ENCODE measurements around the gene TBX4. TPM values are rescaled to one million over a fixed set of nuclear protein-coding genes. Genes with fewer than 3 reads are reported as not detected.
"Not testable (repeated sequence)": the region's sequence is repeated elsewhere in the genome, so short reads cannot be mapped to it uniquely, and the experiment has no call there.

The TBX4 gene
- total RNA-seq, 2 experiments from 2014 or later: not detected

DNA sequence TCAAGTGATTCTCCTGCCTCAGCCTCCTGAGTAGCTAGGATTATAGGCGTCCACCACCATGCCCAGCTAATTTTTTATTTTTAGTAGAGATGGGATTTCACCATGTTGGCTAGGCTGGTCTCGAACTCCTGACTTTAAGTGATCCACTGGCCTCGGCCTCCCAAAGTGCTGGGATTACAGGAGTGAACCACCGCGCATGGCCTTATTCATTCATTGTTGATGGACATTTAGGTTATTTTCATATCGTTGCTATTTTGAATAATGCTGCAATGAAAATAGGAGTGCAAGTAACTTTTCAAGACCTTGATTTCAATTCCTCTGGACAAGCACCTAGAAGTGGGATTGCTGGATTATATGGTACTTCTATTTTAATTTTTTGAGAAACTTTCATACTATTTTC is 22.4 kb upstream of the TBX4 start:
- H3K27ac Mint-ChIP-seq; H3K9me3 Mint-ChIP-seq; ATAC-seq (ENCODE audit: low read depth); H3K4me3 Mint-ChIP-seq; DNase-seq; H3K4me1 Mint-ChIP-seq; H3K36me3 Mint-ChIP-seq; POLR2A ChIA-PET: not testable (repeated sequence)
- H3K27me3 Mint-ChIP-seq: peaks cover 20% of the 10 kb centered on the region

- Mint-ChIP-seq H3K4me1 (no peaks in the 10 kb centered on the region), H3K36me3 (no peaks in the 10 kb centered on the region), H3K27me3 (peaks cover 28% of the 10 kb centered on the region), H3K27ac (no peak overlapping the region), H3K4me3 (no peak overlapping the region), H3K9me3 (no peaks in the 10 kb centered on the region)
- POLR2A ChIA-PET: no interaction called here
- ATAC-seq (ENCODE audit: low read depth) (no peak), DNase-seq (no peak)
Measured at GRCh38 chr17:61431594-61432311, 20.5 kb upstream of the TBX4 start.

- H3K27me3 Mint-ChIP-seq: peaks cover 29% of the 10 kb centered on the region
- POLR2A ChIA-PET: no interaction called here
- no peak for DNase-seq
- peaks cover 3% of the 10 kb centered on the region for H3K4me1 Mint-ChIP-seq
- H3K27ac Mint-ChIP-seq: no peak overlapping the region
- no peak for ATAC-seq (ENCODE audit: low read depth)
- H3K9me3 Mint-ChIP-seq: peaks cover 4% of the 10 kb centered on the region
- H3K36me3 Mint-ChIP-seq: peaks cover 1% of the 10 kb centered on the region
- no peak overlapping the region for H3K4me3 Mint-ChIP-seq
Measured at GRCh38 chr17:61436273-61436672, 15.9 kb upstream of the TBX4 start.

DNA sequence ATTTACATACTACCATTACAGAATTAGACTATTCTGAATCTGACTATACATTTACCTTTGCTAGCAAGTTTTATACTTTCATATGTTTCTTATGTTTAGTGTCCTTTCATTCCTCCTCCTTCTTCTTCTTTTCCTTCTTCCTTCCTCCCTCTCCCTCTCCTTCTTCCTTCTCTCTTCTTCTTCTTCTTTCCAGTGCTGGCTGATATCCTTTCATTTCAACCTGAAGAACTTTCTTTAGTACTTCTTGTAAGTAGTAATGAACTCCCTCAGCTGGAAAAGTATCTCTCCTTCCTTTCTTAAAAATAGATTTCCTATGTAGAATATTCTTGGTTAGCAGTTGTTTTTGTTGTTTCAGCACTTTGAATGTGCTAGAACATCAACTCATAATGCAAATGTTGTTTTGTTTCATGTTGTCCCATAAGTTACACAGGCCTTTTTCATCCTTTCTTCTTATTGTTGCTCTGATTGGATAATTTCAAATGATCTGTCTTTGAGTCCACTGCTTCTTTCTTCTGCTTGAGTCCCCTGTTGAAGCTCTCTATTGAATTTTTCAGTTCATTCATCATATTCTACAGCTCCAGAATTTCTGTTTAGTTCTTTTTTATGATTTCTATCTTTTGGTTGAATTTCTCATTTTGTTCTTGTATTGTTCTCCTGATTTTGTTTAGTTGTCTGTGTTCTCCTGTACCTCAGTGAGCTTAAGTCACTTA is 15.1 kb upstream of the TBX4 start:
- no peak overlapping the region for H3K27ac Mint-ChIP-seq
- peaks cover 1% of the 10 kb centered on the region for H3K36me3 Mint-ChIP-seq
- POLR2A ChIA-PET: no interaction called here
- no peak overlapping the region for H3K4me3 Mint-ChIP-seq
- peaks cover 33% of the 10 kb centered on the region for H3K27me3 Mint-ChIP-seq
- ATAC-seq (ENCODE audit: low read depth) (no peak), DNase-seq (no peak)
- H3K9me3 Mint-ChIP-seq: peaks cover 4% of the 10 kb centered on the region
- peaks cover 6% of the 10 kb centered on the region for H3K4me1 Mint-ChIP-seq

DNA sequence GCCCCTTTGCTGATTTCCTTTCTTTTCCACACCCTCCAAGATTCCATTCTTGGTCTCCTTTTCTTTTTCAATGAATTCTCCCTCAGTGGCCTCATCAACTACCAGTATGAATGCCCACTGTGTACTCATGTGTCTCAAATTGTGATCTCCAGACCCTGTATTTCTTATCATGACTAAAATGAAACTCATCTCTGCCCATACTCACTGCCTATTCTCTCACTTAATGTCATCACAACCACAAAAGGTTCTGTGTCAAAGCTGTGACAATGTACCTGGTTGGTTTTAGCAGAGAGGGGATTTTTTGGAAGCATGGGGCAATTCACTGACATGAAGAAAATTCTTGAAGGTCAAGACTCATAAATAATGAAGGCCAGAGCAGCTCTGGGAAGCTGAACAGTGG is 11.5 kb upstream of the TBX4 start:
- H3K27me3 Mint-ChIP-seq: peaks cover 43% of the 10 kb centered on the region
- no peak overlapping the region for H3K27ac Mint-ChIP-seq
- H3K4me1 Mint-ChIP-seq: peaks cover 6% of the 10 kb centered on the region
- peaks cover 4% of the 10 kb centered on the region for H3K9me3 Mint-ChIP-seq
- H3K36me3 Mint-ChIP-seq: peaks cover 1% of the 10 kb centered on the region
- POLR2A ChIA-PET: interaction anchor here (0.5 kb wide), 1 partner anchor 734 kb away, joined by 5 read pairs; no protein-coding TSS in a partner anchor
- H3K4me3 Mint-ChIP-seq: no peak overlapping the region
- ATAC-seq (ENCODE audit: low read depth): no peak
- DNase-seq: no peak

DNA sequence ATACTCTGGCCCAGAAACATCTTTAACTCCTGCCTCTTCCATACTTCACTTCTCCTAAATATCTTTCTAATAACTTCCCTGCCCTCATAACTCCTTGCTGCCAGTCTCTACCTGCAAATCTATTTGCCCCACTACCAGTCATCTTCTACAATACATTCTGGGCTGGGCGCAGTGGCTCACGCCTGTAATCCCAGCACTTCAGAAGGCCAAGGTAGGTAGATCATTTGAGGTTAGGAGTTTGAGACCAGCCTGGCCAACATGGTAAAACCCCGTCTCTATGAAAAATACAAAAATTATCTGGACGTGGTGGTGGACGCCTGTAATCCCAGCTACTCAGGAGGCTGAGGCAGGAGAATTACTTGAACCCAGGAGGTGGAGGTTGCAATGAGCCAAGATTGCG is 10.7 kb upstream of the TBX4 start:
- H3K4me3 Mint-ChIP-seq; H3K4me1 Mint-ChIP-seq; H3K36me3 Mint-ChIP-seq; POLR2A ChIA-PET; DNase-seq; H3K27ac Mint-ChIP-seq; H3K9me3 Mint-ChIP-seq; ATAC-seq (ENCODE audit: low read depth): not testable (repeated sequence)
- peaks cover 42% of the 10 kb centered on the region for H3K27me3 Mint-ChIP-seq

GRCh38 chr17:61442136-61442775 is 10.0 kb upstream of the TBX4 start:
- ATAC-seq (ENCODE audit: low read depth): no peak
- no peak overlapping the region for H3K27ac Mint-ChIP-seq
- H3K4me3 Mint-ChIP-seq: no peak overlapping the region
- DNase-seq: no peak
- peaks cover 43% of the 10 kb centered on the region for H3K27me3 Mint-ChIP-seq
- H3K4me1 Mint-ChIP-seq: peaks cover 6% of the 10 kb centered on the region
- peaks cover 1% of the 10 kb centered on the region for H3K36me3 Mint-ChIP-seq
- POLR2A ChIA-PET: no interaction called here
- peaks cover under 1% of the 10 kb centered on the region for H3K9me3 Mint-ChIP-seq

- DNase-seq (no peak), ATAC-seq (ENCODE audit: low read depth) (no peak)
- no peak overlapping the region for H3K27ac Mint-ChIP-seq
- POLR2A ChIA-PET: no interaction called here
- no peaks in the 10 kb centered on the region for H3K9me3 Mint-ChIP-seq
- peaks cover 1% of the 10 kb centered on the region for H3K36me3 Mint-ChIP-seq
- peaks cover 47% of the 10 kb centered on the region for H3K27me3 Mint-ChIP-seq
- no peak overlapping the region for H3K4me3 Mint-ChIP-seq
- H3K4me1 Mint-ChIP-seq: peaks cover 6% of the 10 kb centered on the region
Measured at GRCh38 chr17:61442878-61443474, 9.2 kb upstream of the TBX4 start.

GRCh38 chr17:61443475-61443882 is 8.7 kb upstream of the TBX4 start:
- POLR2A ChIA-PET: no interaction called here
- no peak for ATAC-seq (ENCODE audit: low read depth)
- H3K36me3 Mint-ChIP-seq: peaks cover 1% of the 10 kb centered on the region
- no peak overlapping the region for H3K27ac Mint-ChIP-seq
- H3K9me3 Mint-ChIP-seq: no peaks in the 10 kb centered on the region
- no peak for DNase-seq
- peaks cover 6% of the 10 kb centered on the region for H3K4me1 Mint-ChIP-seq
- H3K27me3 Mint-ChIP-seq: peaks cover 51% of the 10 kb centered on the region
- no peak overlapping the region for H3K4me3 Mint-ChIP-seq

DNA sequence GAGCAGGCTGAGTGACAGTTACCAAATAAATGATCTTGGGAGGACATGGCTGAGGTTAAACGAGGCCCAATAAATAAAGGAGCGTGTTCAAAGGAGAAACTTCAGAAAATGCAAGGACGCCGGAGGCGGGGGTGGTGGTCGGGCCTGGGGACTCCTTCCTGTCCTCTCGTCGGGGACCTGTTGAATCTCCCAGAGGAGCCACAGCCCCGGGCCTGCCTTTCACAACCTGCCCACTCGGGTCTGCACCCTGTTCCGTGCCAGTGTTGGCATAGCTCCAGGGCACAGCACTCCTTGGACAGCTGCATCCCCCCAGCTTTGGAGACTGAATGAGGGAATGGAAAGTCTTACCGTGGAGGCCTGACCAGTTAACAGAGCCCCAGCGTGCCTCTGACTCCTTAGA is 8.1 kb upstream of the TBX4 start:
- Mint-ChIP-seq H3K27ac (no peak overlapping the region), H3K9me3 (no peaks in the 10 kb centered on the region), H3K27me3 (peaks cover 52% of the 10 kb centered on the region), H3K36me3 (peaks cover 1% of the 10 kb centered on the region), H3K4me1 (peaks cover 6% of the 10 kb centered on the region), H3K4me3 (no peak overlapping the region)
- DNase-seq (no peak), ATAC-seq (ENCODE audit: low read depth) (no peak)
- POLR2A ChIA-PET: no interaction called here

- H3K27me3 Mint-ChIP-seq: peaks cover 57% of the 10 kb centered on the region
- no peak for ATAC-seq (ENCODE audit: low read depth)
- POLR2A ChIA-PET: no interaction called here
Measured at GRCh38 chr17:61444831-61445230, 7.4 kb upstream of the TBX4 start.

GRCh38 chr17:61447358-61447757 is 4.9 kb upstream of the TBX4 start:
- POLR2A ChIA-PET: no interaction called here
- no peaks in the 10 kb centered on the region for H3K4me1 Mint-ChIP-seq
- no peaks in the 10 kb centered on the region for H3K9me3 Mint-ChIP-seq
- peaks cover 61% of the 10 kb centered on the region for H3K27me3 Mint-ChIP-seq
- no peak overlapping the region for H3K4me3 Mint-ChIP-seq
- DNase-seq: no peak
- no peak overlapping the region for H3K27ac Mint-ChIP-seq
- no peaks in the 10 kb centered on the region for H3K36me3 Mint-ChIP-seq
- no peak for ATAC-seq (ENCODE audit: low read depth)

More at GRCh38 chr17:61444831-61445230, 7.4 kb upstream of the TBX4 start:
- H3K9me3 Mint-ChIP-seq: no peaks in the 10 kb centered on the region
- DNase-seq: no peak
- no peak overlapping the region for H3K27ac Mint-ChIP-seq
- H3K4me3 Mint-ChIP-seq: no peak overlapping the region
- peaks cover 1% of the 10 kb centered on the region for H3K36me3 Mint-ChIP-seq
- peaks cover 6% of the 10 kb centered on the region for H3K4me1 Mint-ChIP-seq

DNA sequence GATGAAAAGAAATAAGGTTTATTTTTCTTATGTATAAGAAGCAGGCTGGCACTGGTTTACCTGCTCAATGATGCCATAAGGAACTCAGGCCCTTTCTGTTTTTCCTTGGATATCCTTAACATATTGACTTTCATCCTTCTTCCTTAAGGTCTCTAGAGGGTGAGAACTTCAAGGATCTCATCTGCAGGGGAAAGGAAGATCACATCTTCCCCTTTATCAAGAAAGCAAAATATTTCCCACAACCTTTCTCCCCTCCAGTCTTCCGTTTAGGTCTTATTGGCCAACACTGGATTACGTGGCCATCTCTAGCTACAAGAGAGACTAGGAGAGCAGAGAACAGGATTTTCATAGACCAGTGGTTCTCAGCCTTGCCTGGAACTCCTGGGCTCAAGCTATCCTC is 4.2 kb upstream of the TBX4 start:
- Mint-ChIP-seq H3K36me3 (no peaks in the 10 kb centered on the region), H3K27ac (no peak overlapping the region), H3K4me3 (no peak overlapping the region), H3K27me3 (peaks cover 68% of the 10 kb centered on the region), H3K4me1 (no peaks in the 10 kb centered on the region), H3K9me3 (no peaks in the 10 kb centered on the region)
- ATAC-seq (ENCODE audit: low read depth): no peak
- DNase-seq: no peak
- POLR2A ChIA-PET: no interaction called here
